Hippocampal formation (tissue), 2 donors: ENCODE measurements around the gene KLK1.
"Not testable (repeated sequence)": the region's sequence is repeated elsewhere in the genome, so short reads cannot be mapped to it uniquely, and the experiment has no call there.

ENCODE experiments used
- DNase-seq, 2 donors: peaks; one replicate each; lab custom pipeline; 2025; lab: John Stamatoyannopoulos, UW

Gene KLK1

DNA sequence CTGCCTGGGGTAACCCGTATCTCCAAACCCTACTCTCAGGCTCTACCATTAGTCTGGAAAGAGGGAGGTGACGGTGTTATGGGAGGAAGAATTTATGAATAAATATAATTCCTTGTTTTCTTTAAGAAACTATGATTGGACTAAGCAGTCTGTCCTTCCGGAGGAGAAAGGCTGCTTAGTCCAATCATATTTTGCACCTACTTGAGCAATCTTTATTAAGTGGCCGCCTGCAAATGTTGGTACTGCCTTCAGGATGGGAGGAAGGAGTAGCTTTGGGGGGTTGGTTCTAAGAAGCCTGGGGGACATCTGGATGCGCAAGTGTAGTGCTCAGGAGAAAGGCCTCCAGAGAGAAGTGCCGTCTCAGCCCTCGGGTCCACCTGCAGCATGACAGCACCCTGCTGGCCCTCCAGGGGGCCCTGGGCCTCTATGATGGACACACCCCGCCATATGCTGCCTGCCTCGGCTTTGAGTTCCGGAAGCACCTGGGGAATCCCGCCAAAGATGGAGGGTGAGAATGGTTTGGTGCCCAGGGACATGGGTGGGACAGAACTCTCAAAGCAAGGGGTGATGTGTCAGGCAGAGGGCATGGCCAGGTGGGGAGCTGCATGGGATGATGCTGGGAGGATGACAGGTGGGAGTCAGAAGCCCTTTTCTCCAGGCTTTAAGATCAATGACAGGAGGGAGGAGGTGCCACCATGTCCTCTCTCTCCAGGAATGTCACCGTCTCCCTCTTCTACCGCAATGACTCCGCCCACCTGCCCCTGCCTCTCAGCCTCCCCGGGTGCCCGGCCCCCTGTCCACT, 29.3 kb downstream of the KLK1 start:
- no peak for DNase-seq

DNA sequence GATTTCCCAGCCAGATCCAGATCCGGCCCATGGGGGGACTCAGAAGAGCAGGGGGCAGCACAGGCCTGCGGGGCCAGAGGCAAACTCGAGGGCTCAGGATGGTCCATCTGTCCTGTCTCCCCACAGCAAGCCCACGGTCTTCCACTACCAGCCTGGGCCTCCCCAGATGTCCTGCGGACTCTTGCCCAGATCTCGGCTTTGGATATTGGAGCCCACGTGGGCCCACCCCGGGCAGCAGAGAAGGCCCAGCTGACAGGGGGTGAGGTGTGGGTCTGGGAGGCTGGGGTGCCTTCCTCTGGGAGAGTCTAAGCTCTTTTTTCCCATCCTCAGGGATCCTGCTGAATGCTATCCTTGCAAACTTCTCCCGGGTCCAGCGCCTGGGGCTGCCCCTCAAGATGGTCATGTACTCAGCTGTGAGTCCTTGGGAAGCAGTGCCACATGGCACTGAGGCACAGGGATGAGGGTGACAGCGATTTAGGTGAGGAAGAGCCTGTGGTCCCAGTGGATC, 30.0 kb downstream of the KLK1 start:
- DNase-seq = no peak

DNA sequence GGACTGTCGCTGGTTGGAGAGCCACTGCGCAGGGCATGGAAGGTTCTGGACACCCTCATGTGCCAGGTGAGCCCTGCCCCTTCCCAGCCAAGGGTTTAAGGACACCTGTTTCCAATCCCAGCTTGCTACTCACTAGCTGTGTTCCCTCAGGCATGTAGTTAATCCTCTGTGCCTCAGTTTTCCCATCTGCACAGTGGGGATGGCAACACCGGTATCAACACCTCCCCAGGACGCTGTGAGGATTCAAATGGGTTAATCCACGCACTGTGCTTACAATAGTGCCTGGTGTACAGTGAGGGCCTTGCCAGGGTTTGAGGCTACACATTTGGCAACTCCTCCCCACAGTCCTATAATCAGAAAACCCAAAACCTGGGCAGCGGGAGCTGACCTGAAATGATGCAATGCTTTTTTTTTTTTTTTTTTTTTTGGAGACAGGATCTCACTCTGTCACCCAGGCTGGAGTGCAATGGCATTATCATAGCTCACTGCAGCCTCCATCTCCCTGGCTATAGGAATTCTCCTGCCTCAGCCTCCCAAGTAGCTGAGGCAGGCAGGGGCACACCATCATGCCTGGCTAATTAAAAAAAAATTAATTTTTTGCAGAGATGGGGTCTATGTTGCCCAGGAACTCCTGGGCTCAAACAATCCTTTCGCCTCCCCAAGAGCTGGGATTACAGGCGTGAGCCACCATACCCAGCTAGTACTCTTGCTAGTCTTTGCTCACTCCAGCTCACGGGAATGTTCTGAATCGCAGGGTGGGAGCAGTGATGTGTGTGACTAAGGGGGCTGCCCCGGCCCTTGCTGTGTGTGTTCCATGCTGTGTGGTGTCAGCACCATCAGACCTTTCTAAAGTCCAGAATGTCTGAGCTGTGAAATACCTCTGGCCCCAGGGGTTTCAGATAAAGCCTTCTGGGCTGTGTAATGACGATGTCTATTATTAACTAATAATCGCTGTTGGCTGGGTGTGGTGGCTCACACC, 31.0 kb downstream of the KLK1 start:
- DNase-seq = no peak

DNA sequence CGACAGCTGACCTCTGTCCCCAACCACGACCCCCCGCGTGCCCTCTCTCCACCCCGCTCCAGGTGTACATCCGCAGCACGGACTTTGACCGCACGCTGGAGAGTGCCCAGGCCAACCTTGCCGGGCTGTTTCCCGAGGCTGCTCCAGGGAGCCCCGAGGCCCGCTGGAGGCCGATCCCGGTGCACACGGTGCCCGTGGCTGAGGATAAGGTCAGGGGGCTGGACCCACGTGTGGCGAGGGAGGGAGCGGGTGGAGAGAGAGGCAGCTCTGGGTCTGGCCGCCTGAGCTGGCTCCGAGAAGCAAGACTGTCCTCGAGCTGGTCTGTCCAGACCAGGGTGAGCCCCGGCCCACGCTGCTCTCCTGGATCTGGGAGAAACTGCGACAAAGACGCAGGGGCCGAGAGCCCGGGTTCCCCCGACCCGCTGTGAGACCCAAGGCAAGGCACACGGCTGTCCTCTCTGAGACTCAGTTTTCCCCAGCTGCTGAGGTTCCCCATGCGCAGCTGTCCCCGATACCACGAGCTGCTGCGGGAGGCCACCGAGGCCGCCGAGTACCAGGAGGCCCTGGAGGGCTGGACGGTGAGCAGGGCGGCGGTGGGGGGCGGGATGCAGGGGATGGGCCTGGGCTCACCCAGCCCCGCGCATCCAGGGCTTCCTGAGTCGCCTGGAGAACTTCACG, 31.9 kb downstream of the KLK1 start:
- DNase-seq = no peak

DNA sequence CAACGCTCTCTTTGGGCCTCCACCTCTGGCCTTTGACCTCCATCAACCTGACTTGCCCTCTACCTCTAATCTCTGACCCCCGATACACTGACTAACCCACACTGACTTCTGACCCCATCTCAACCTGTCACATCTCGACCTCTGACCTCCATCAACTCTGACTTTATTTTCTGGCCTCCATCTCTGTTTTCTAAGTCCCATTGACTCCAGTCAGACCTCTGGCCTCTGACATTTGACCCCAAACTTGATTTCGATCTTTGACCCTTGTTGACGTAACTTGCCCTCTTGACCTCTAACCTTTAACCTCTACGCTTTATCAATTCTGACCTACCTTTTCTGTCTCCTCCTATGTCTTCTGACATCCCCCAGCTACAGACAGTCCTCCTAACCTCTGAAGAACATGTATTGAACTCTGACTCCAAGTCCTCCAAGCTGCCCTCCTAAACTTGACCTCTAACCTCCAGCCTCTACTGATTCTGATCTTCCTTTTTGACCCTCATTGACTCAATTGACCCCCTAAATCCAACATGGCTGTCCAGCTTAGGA, 32.6 kb downstream of the KLK1 start:
- DNase-seq = no peak

DNA sequence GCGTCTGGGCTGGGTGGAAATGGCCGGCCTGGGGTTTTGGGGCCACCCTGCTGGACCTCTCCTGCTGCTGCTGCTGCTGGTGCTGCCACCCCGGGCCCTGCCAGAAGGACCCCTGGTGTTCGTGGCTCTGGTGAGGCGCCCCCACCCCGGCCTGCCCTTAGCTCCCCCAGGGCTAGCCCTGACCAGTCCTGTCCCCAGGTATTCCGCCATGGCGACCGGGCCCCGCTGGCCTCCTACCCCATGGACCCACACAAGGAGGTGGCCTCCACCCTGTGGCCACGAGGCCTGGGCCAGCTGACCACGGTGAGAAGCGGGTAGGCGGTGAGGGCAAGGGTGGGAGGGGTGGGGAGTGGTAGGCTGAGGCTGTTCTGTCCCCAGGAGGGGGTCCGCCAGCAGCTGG, 33.2 kb downstream of the KLK1 start, which contains the start of gene ACP4:
TSS of gene ACP4 (plus strand) at position 20 of the 400 bp plus-strand sequence. CDS start at position 20, 0 bp downstream.
- no peak for DNase-seq

DNA sequence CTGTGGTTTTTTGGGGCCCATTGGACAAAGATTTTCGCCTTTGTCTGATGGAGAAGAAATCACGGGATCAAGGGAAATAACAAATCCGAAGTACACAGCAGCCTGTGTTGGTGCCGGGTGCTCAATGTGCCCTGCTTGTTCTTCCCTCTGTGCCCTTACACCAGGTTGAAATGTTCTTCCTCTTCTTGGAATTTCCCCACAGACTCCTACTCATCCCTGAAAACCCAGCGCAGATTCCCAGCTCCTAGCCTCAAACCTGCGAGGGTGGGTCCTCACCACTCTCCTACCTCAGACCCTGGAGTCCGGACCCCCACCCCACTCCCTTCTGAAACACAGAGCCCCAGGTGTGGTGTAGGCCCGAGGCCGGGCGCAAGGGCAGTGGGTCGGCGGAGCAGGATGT, 38.3 kb downstream of the KLK1 start:
- DNase-seq = no peak

DNA sequence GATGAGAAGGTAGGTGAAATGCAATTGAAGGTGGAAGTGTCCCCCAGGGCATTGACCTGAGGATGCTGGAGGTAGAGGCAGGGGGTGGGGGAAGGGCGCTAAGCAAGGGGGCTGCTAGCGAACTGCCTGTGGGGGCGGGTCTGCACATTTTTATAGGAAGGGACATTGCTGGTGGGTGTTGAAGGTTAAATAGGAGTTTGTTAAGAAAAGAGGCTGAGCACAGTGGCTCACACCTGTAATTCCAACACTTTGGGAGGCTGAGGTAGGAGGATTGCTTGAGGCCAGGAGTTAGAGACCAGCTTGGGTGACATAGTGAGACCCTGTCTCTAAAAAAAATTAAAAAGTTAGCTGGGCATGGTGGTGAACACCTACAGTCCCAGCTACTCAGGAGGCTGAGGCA, 38.9 kb downstream of the KLK1 start:
- DNase-seq = no peak

DNA sequence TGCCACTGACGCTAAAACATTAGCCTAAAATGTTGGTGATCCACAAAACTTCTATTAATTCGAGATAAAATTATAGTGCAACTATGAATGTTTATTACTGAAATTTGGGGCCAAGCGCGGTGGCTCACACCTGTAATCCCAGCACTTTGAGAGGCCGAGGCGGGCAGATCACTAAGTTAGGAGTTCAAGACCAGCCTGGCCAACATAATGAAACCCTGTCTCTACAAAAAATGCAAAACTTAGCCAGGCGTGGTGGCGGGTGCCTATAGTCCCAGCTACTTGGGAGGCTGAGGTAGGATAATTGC, 39.8 kb downstream of the KLK1 start:
- not testable (repeated sequence) for DNase-seq

DNA sequence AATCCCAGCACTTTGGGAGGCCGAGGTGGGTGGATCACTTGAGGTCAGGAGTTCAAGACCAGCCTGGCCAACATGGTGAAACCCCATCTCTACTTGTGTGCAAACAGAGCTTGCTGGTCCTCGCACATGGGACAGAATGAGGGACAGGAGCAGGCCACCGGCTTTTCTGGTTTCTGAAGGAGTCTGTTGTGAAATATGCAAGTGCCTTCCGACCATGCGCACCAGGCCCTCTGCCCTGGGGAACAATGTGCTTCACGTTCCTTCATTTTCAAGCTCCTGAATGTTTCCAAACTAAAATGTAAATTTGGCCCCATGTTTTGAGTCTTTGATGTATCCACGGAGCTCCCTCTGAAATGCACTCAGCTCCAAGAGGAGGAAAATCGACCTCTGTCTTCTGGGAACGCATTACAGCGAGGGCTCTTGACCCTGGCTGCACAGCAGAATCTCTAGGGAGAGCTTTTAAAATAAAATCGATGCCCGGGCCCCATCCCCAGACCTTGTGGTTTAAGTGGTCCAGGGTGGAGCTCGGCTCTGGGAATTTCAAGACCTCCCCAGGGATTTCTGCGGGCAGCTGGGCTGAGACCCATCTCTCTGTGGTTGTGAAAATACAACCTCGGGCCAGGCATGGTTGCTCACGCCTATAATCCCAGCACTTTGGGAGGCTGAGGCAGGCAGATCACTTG, 42.7 kb downstream of the KLK1 start:
- no peak for DNase-seq

DNA sequence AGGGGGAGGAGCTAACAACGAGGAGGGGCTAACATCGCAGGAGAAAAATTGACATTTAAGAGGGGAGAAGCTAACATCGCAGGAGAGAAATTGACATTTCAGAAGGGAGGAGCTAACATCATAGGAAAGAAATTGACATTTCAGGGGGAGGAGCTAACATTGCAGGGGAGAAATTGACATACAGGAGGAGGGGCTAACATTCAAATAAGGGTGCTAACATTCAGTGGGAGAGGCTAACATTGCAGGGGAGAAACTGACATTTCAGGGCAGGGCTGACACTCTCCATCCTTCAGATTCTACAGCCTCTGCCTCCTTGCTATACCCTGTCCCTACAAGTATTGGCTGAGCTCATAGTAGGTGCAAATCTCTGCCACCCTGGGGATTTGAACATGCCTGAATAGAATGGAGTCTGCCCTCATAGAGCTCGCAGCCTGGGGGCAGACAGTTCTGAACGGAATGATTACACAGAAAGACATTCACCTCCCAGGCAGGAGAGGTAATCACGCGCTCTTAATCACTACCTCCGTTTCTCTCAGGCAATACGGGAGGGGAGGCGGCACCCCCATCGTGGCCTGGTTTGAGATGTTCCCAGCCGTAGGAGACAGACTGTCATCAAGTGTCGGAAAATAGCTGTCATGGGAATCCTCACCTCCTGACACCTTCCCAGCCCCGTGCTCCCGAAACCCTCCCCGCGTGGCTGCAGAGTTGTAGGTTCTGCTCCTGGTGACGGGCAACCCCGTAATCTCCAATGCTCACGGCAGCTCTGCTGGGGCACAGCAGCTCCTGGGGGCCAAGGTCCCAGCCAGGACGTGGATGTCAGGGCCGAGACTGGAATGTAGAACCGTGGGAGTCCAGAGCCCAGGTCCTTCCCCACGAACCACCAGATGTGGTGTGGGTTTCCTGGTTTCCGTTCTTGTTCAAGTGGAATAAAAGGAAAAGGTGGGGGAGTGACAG, 43.8 kb downstream of the KLK1 start:
- DNase-seq = no peak

DNA sequence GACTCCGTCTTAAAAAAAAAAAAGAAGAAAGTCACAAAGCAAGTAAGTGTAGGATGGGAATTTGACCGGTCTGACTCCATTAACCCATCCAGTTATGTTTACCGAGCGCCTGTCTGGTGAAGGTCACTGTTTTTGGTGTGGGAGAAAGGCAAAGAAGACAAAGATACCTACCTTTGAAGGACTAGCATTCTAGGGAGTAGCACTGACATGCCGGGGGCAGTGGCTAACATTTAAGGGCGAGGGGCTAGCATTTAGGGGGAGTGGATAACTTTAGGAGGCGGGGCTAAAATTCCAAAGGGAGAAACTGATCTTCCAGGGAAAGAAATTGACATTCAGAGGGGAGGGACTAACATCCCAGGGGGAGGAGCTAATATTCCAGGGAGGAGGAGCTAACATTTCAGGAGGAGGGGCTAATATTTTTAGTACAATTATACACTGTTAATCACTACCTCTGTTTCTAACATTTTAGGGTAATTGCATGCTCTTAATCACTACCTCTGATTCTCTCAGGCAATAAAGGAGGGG, 44.6 kb downstream of the KLK1 start:
- DNase-seq = no peak

DNA sequence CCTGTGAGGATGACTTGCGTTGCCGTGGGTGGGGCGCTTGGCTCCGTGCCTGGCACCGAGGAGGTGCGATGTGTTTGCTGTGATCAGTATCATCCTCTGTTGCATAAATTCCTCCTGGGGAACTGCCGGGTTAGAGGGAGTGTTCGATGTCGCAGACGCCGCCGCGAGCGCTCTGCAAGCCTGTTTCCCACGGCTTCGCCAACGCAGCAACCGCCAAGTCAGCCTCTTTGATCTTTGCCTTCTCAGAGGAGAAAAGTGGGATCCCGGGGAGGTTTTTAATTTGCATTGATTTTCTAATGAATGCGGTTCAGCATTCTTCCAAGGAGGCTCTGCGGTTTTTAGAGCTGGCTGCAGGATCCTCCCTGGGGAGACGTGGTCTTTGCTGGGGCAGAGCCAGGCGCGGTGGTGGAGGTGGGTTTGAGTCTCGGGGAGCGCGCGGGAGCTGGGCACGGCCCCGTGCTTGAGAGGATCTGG, 45.7 kb downstream of the KLK1 start:
- no peak for DNase-seq

DNA sequence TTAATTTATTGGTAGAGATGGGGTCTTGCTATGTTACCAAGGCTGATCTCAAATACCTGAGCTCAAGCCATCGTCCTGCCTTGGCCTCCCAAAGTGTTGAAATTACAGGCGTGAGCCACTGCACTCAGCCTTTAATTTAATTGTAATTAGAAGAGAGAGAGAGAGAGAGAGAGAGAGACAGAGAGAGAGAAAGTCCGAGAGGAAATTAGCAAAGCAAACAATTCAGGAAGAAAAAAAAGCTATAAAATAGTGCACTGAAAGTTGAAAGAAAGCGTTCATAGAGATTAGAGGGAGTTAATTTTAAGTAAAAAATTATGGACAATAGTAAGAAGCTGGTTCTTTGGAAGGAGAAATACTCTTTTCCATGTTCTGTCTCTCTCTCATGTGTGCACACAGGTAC, 46.3 kb downstream of the KLK1 start:
- no peak for DNase-seq

DNA sequence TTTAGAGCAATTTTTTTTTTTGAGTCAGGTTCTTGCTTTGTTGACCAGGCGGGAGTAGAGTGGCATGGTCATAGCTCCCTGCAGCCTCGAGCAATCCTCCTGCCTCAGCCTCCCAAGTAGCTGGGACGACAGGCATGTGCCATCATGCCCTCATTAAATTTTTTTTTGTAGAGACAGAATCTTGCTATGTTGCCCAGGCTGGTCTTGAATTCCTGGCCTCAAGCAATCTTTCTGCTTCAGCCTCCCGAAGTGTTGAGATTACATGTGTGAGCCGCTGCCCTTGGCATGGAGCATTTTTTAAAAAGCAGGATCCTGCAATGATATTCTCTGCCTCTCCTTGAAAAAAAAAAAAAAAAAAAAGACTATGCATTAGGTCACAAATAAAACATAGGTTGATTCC, 47.5 kb downstream of the KLK1 start:
- no peak for DNase-seq

DNA sequence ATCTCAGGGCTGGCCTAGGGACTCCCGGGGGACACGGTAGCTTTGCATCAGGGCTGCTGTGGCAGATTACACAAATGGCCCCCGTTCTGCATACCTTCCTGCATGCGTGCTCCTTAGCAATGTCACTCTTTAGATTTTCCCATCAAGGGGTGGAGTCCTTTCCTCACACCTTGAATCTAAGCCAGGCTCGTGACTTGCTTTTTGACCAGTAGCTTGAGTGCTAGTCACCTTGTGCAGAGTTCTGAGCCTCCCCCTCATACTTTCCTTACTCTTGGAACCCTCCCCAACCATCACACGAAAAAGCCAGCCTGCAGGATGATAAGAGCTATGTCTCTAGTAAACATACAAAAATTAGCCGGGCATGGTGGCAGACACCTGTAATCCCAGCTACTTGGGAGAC, 50.1 kb downstream of the KLK1 start:
- DNase-seq = not testable (repeated sequence)

DNA sequence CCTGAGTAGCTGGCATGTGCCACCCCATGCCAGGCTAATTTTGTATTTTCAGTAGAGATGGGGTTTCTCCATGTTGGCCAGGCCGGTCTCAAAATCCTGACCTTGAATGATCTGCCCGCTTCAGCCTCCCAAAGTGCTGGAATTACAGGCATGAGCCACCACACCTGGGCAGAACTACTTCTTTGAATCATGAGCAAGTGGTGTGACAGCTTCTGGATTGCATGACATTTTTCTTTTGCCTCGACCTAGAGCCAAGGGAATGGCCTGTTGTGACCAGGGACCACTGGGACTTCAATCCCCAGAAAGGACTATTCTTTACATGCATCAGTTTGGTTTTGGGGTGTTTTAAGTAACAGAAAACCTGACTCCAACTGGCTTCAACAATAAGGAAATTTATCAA, 50.7 kb downstream of the KLK1 start:
- not testable (repeated sequence) for DNase-seq

DNA sequence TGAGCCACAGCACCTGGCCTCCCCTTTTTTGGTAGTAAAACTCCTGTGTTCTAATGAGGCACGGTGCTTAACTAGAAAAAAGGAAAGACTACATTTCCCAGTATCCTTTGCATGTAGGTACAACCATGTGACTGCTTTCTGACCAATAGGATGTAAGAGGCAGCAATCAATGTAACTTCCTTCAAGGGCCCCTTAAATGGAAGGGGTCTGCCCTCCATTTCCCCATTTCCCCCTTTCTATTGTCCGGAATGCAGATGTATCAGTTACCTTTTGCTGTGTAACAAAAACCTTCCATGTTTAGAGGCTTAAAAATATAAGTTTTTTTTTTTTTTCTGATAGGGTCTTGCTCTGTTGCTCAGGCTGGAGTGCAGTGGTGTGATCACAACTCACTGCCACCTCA, 51.1 kb downstream of the KLK1 start:
- DNase-seq = no peak

DNA sequence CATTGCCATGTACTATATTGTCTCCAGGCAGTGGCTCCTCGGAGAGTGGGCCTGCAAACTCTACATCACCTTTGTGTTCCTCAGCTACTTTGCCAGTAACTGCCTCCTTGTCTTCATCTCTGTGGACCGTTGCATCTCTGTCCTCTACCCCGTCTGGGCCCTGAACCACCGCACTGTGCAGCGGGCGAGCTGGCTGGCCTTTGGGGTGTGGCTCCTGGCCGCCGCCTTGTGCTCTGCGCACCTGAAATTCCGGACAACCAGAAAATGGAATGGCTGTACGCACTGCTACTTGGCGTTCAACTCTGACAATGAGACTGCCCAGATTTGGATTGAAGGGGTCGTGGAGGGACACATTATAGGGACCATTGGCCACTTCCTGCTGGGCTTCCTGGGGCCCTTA, 52.7 kb downstream of the KLK1 start:
- no peak for DNase-seq

DNA sequence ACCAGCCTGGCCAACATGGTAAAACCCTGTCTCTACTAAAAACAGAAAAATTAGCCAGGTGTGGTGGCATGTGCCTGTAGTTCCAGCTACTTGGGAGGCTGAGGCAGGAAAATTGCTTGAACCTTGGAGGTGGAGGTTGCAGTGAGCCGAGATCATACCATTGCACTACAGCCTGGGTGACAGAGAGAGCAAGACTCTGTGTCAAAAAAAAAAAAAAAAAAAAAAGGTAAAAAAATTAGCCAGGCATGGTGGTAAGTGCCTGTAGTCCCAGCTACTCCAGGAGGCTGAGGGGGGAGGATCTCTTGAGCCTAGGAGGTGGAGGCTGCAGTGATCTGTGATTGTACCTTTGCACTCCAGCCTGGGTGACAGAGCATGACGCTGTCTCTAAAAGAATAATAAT, 53.4 kb downstream of the KLK1 start, which contains the start of gene GPR32:
TSS of gene GPR32 (plus strand) at position 301 of the 400 bp plus-strand sequence. CDS start 137 bp downstream, outside the sequence.
- not testable (repeated sequence) for DNase-seq
